ENCODE results near the gene CTXN3.

- TF ChIP-seq CTCF (IDR thresholded peaks at IDR 0.05) (no peak), POLR2A (IDR thresholded peaks at IDR 0.05) (no peak)
These were observed 31.7 kb downstream of the CTXN3 start for GRCh38 chr5:127680595-127680994.

All from uterus (tissue), 2 donors.